HepG2 (cell line): ENCODE results near the gene UBE2H. TPM values are rescaled to one million over a fixed set of nuclear protein-coding genes. Genes with fewer than 3 reads are reported as not detected.

Source experiments
- ATAC-seq: fragments of 200-7000 bp; cut with Tn5 transposase; 3 replicates; pipeline ENCODE4 v1.9.1; 2020; ENCODE audit warnings: mild to moderate bottlenecking, moderate library complexity
- BruUV-seq: library from RNA; stranded (reverse); fragments of 400-500 nt; replicated peaks from 2 replicates; lab custom pipeline; 2021; lab: Mats Ljungman, UMichigan
- CTCF ChIA-PET: fragments of 300-600 bp; formaldehyde crosslinking; extraction: SDS; loops from one replicate; lab custom pipeline; 2021; ENCODE audit warnings: low total read pairs, inconsistent platforms, low intra/inter-chr PET ratio; lab: Yijun Ruan, JAX
- POLR2A ChIA-PET: fragments of 350-600 bp; sonication (Branson Sonifier 250); formaldehyde crosslinking; loops from one replicate; lab custom pipeline; 2020; ENCODE audit warnings: antibody characterized with exemption, inconsistent platforms; lab: Yijun Ruan, JAX
- DNase-seq: peaks from one replicate; pipeline ENCODE4 v3.0.0-alpha.2; 2015; ENCODE audit warnings: low spot score
- FAIRE-seq: peaks from 3 replicates; lab custom pipeline; 2011; peaks lifted over from hg19 to GRCh38; lab: Jason Lieb, UNC
- H2AFZ ChIP-seq: one replicate; pipeline ENCODE4 v1.6.1; 2011; ENCODE audit warnings: low read length, inconsistent platforms
- H3K27ac ChIP-seq: fragments of 300-600 bp; 3 replicates; pipeline ENCODE4 v1.8.0; 2011; ENCODE audit warnings: mixed run types, mild to moderate bottlenecking, mixed read lengths, low read length, inconsistent platforms; ENCODE audit not compliant: insufficient read depth; ENCODE audit errors: extremely low read length
- H3K27me3 ChIP-seq, 2 experiments: fragments of 200-600 bp in 1 of 2; 2 replicates in 1 of 2; 3 replicates in 1 of 2; pipeline versions ENCODE4 v1.6.0 to v1.8.0; 2011; ENCODE audit warnings: low read length in 2 of 2, mild to moderate bottlenecking in 2 of 2, moderate library complexity in 2 of 2, inconsistent platforms in 1 of 2; ENCODE audit not compliant: insufficient read depth in 2 of 2, control insufficient read depth in 1 of 2
- H3K36me3 ChIP-seq, 2 experiments: fragments of 200-600 bp in 1 of 2; replicated peaks in 1 of 2; 2 replicates in 1 of 2; 3 replicates in 1 of 2; pipeline versions ENCODE4 v1.5.1 to v1.8.0; 2011; ENCODE audit warnings: low read length in 2 of 2, inconsistent platforms in 1 of 2; ENCODE audit not compliant: insufficient read depth in 2 of 2, control insufficient read depth in 1 of 2
- H3K4me1 ChIP-seq: 2 replicates; pipeline ENCODE4 v1.5.1; 2012; ENCODE audit warnings: low read length, inconsistent platforms; ENCODE audit not compliant: insufficient read depth
- H3K4me2 ChIP-seq: 2 replicates; pipeline ENCODE4 v1.6.0; 2011; ENCODE audit warnings: low read depth, low read length, inconsistent platforms
- H3K4me3 ChIP-seq, 3 experiments: fragments of 200-600 bp in 1 of 3; sonication (generic), shearing (Covaris generic) in 1 of 3; replicated peaks in 1 of 3; 2 replicates each; pipeline ENCODE4 v1.5.1; 2011 to 2016; ENCODE audit warnings: low read length in 3 of 3, inconsistent platforms in 2 of 3, low read depth in 2 of 3, mild to moderate bottlenecking in 2 of 3, control low read depth in 1 of 3, mixed read lengths in 1 of 3; ENCODE audit not compliant: insufficient read depth in 1 of 3
- H3K79me2 ChIP-seq: one replicate; pipeline ENCODE4 v1.6.1; 2011; ENCODE audit warnings: low read length, inconsistent platforms; ENCODE audit not compliant: insufficient read depth
- H3K9ac ChIP-seq: 2 replicates; pipeline ENCODE4 v1.6.0; 2011; ENCODE audit warnings: mild to moderate bottlenecking, low read depth, low read length, inconsistent platforms; ENCODE audit not compliant: insufficient read depth
- H3K9me3 ChIP-seq: 2 replicates; pipeline ENCODE4 v1.5.1; 2012; ENCODE audit warnings: mild to moderate bottlenecking, low read length
- H4K20me1 ChIP-seq: 2 replicates; pipeline ENCODE4 v1.6.0; 2011; ENCODE audit warnings: inconsistent platforms, mild to moderate bottlenecking, low read length, moderate library complexity; ENCODE audit not compliant: insufficient read depth
- POGZ ChIP-seq: sonication (generic); formaldehyde crosslinking; IDR thresholded peaks from 2 replicates; pipeline ENCODE4 v1.4.0; 2020; ENCODE audit warnings: mild to moderate bottlenecking, missing genetic modification reagents
- WGBS: methylation state at CpG from one replicate; pipeline ENCODE4 v1.1.6; 2017; ENCODE audit warnings: low lambda C conversion rate; 5-methylcytosine and 5-hydroxymethylcytosine counted together
- in situ Hi-C: cut with HindIII; loops from 2 replicates; pipeline ENCODE4 v1.10.0; 2017; ENCODE audit warnings: low pct_unique_long_range_greater_than_20kb; ENCODE audit not compliant: extremely low pct_ligation_motif_present
- intact Hi-C: fragments of 100-400 bp; cut with micrococcal nuclease; formaldehyde crosslinking; loops from one replicate; pipeline ENCODE4 v1.10.0; 2022; ENCODE audit not compliant: unreplicated experiment
- polyA plus RNA-seq, 8 experiments: library from polyadenylated mRNA; depleted of rRNA in 3 of 8; stranded (reverse) in 7 of 8; unstranded in 1 of 8; fragments of >200 nt; fragmentation: Illumina TruSeq in 4 of 8; extraction: Trizol in 4 of 8; gene quantifications; 2 replicates each; pipeline versions ENCODE4 v1.2.1 to v1.2.3, GENCODE V29; 2011 to 2016; ENCODE audit warnings: low read depth in 4 of 8, missing spikeins in 1 of 8, mixed read lengths in 1 of 8; ENCODE audit not compliant: insufficient read depth in 1 of 8
- total RNA-seq, 5 experiments: library from RNA; depleted of rRNA; stranded (reverse); fragments of >200 nt; fragmentation: Illumina TruSeq; extraction: Trizol; gene quantifications; 2 replicates each; pipeline ENCODE4 v1.2.3, GENCODE V29; 2016; ENCODE audit warnings: low read depth in 1 of 5
- TF ChIP-seq, protein P1 (sequence below), 2 experiments: sonication (generic) in 1 of 2; formaldehyde crosslinking in 1 of 2; IDR thresholded peaks; 2 replicates each; pipeline versions ENCODE4 v1.4.0 to v1.6.1; 2016 to 2020; ENCODE audit warnings: borderline replicate concordance in 1 of 2, low read depth in 1 of 2, mild to moderate bottlenecking in 1 of 2, missing genetic modification reagents in 1 of 2

Gene UBE2H
- total and polyA plus RNA-seq, 2 of the 13 experiments (the other 11 are each of a cell fraction or from before 2014, with no cell fraction given): 15.5 to 40.1 TPM

DNA sequence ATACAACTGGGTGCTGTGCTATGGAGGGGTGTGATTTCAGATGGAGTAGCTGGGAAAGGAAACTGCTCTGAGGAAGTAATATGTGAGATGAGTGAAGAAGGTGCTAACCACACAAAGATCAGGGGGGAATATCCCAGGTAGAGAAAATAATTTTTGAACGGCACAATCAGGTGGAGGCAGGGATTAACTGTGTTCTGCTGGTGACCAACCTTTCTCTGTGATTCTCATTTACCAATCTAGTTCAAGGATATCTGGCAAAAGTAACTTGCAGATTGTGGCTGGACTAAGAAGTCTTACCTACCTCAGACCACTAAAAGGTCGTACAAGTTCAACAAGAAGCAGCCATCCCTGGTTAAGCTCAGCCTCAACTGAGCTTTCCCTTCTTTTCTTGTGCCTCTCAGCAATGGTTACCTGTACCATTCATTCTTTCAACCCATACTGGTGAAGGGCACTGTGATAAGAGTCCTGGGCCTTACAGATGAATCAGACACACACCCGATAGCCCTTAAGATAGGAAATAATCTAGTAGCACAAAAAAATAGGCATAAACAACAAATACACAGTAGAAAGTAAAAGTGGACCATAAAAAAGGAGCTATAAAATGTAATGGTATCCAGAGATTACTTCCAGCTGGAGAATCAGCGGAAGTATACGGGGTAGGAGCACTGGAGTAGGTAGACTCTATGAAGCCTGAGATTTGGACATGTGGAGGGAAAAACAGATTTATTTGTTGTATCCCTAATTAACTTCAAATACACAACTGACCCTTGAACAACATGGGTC is 96.6 kb downstream of the UBE2H start:
- Histone ChIP-seq H3K9me3 (no peaks in the 10 kb centered on the region), H3K4me2 (no peak overlapping the region), H3K79me2 (peaks cover 3% of the 10 kb centered on the region), H3K36me3 (peaks cover 0 to 18% of the 10 kb centered on the region in 2 experiments; a peak in 4 of 5 replicates), H2AFZ (no peak overlapping the region), H3K4me1 (no peaks in the 10 kb centered on the region), H3K4me3 (no peak overlapping the region), H3K9ac (no peak overlapping the region), H3K27ac (no peak overlapping the region), H3K27me3 (no peaks in the 10 kb centered on the region), H4K20me1 (peaks cover 21% of the 10 kb centered on the region; the same call in 1 of the 2 replicates)
- ATAC-seq (no peak), FAIRE-seq (no peak), DNase-seq (no peak)
- CTCF ChIA-PET: no interaction called here
- WGBS: 97% methylated on average over 5 of the region's 5 CpGs
- POLR2A ChIA-PET: no interaction called here
- no TSS peak for BruUV-seq
- in situ Hi-C loops (no loop called here), intact Hi-C loops (no loop called here)
- no peak for TF ChIP-seq POGZ (CRISPR knock-in tag)
- TF ChIP-seq, protein P1, sequence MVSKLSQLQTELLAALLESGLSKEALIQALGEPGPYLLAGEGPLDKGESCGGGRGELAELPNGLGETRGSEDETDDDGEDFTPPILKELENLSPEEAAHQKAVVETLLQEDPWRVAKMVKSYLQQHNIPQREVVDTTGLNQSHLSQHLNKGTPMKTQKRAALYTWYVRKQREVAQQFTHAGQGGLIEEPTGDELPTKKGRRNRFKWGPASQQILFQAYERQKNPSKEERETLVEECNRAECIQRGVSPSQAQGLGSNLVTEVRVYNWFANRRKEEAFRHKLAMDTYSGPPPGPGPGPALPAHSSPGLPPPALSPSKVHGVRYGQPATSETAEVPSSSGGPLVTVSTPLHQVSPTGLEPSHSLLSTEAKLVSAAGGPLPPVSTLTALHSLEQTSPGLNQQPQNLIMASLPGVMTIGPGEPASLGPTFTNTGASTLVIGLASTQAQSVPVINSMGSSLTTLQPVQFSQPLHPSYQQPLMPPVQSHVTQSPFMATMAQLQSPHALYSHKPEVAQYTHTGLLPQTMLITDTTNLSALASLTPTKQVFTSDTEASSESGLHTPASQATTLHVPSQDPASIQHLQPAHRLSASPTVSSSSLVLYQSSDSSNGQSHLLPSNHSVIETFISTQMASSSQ (IDR thresholded peaks at IDR 0.05; ENCODE audit: low read depth): no peak
- TF ChIP-seq, protein P1 (CRISPR knock-in tag; IDR thresholded peaks at IDR 0.05; ENCODE audit: borderline replicate concordance): no peak
